Neural crest cell (in vitro differentiated cells): ENCODE results near the gene ENHO. TPM values are rescaled to one million over a fixed set of nuclear protein-coding genes. Genes with fewer than 3 reads are reported as not detected.
A peak's percentile ranks its signal among the peaks of the same experiment; 100 is the strongest.

Source experiments
- DNase-seq: peaks from one replicate; pipeline ENCODE4 v3.0.0; 2021; ENCODE audit warnings: low read depth, mixed read lengths, low spot score
- H3K27ac Mint-ChIP-seq: one replicate; pipeline ENCODE4 v1.8.0; 2021; ENCODE audit warnings: mild to moderate bottlenecking, mixed read lengths; ENCODE audit not compliant: unreplicated experiment
- H3K27me3 Mint-ChIP-seq: 2 replicates; pipeline ENCODE4 v1.8.0; 2021; ENCODE audit warnings: low read depth, mild to moderate bottlenecking, mixed read lengths
- H3K36me3 Mint-ChIP-seq: 2 replicates; pipeline ENCODE4 v1.8.0; 2021; ENCODE audit warnings: low read depth, mild to moderate bottlenecking, mixed read lengths
- H3K4me1 Mint-ChIP-seq: 2 replicates; pipeline ENCODE4 v1.8.0; 2021; ENCODE audit warnings: mixed read lengths
- H3K4me3 Mint-ChIP-seq: one replicate; pipeline ENCODE4 v1.8.0; 2021; ENCODE audit warnings: mild to moderate bottlenecking, mixed read lengths
- H3K9me3 Mint-ChIP-seq: 2 replicates; pipeline ENCODE4 v1.8.0; 2021; ENCODE audit warnings: mixed read lengths
- total RNA-seq: library from RNA; stranded (reverse); gene quantifications from 2 replicates; pipeline ENCODE4 v1.2.1, GENCODE V29; 2021
- TF ChIP-seq, protein P1 (sequence below): fragments of 200-600 bp; sonication (generic); conservative IDR thresholded peaks from 2 replicates; pipeline ENCODE4 v1.5.0; 2021; ENCODE audit warnings: antibody characterized with exemption, mild to moderate bottlenecking

ENHO gene
- total RNA-seq, 1 donor from 2014 or later: 13.2 TPM

DNA sequence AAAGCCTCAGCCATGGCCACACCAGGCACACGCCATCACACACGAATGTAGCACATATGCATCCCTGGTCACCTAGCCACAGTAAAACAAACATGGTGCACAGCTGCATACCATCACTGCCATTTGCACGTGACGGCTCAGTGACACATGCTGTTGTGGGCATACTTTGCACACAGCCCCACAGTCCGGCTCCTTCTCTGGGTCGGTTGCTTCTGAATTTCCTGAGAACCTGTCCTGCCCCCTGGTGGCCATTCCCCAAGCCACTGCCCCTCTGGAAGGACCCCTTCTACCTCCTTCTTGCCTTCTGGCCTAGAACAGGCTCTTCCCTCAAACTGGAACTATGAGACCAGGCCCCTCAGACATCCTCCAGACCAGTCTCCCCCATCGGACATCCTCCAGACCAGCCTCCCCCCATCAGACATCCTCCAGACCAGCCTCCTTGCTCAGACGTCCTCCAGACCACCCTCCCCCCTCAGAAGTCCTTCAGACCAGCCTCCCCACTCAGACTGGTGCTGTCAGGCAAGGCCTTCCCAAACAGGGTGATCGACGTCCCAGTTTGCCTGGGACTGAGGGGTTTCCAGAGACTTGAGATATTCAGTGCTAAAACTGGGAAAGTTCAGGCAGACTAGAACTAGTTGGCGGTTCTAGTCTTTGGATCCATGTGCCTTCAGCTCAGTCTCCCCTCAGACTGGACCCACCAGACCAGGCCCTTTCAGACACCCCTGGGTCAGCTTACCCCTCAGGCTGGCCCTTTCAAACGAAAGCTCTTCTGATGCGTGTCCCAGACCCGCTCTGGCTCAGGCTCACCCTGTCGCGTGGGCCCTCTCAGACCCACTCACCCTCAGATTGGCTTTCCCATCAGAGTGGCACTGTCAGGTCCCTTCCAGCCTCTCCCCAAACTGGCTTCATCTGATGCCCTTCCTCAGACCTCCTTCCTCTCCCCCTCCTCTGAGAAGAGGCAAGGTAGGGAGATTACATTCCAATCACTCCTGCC lies 24.3 kb upstream of the ENHO start:
- Mint-ChIP-seq H3K4me3 (peak overlapping the region; percentile 74), H3K4me1 (peaks cover 13% of the 10 kb centered on the region), H3K27me3 (peaks cover 23% of the 10 kb centered on the region), H3K36me3 (no peaks in the 10 kb centered on the region), H3K27ac (peak overlapping the region; percentile 84), H3K9me3 (no peaks in the 10 kb centered on the region)
- DNase-seq: peak; percentile 79
- TF ChIP-seq, protein P1, sequence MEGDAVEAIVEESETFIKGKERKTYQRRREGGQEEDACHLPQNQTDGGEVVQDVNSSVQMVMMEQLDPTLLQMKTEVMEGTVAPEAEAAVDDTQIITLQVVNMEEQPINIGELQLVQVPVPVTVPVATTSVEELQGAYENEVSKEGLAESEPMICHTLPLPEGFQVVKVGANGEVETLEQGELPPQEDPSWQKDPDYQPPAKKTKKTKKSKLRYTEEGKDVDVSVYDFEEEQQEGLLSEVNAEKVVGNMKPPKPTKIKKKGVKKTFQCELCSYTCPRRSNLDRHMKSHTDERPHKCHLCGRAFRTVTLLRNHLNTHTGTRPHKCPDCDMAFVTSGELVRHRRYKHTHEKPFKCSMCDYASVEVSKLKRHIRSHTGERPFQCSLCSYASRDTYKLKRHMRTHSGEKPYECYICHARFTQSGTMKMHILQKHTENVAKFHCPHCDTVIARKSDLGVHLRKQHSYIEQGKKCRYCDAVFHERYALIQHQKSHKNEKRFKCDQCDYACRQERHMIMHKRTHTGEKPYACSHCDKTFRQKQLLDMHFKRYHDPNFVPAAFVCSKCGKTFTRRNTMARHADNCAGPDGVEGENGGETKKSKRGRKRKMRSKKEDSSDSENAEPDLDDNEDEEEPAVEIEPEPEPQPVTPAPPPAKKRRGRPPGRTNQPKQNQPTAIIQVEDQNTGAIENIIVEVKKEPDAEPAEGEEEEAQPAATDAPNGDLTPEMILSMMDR: peak; percentile 77

DNA sequence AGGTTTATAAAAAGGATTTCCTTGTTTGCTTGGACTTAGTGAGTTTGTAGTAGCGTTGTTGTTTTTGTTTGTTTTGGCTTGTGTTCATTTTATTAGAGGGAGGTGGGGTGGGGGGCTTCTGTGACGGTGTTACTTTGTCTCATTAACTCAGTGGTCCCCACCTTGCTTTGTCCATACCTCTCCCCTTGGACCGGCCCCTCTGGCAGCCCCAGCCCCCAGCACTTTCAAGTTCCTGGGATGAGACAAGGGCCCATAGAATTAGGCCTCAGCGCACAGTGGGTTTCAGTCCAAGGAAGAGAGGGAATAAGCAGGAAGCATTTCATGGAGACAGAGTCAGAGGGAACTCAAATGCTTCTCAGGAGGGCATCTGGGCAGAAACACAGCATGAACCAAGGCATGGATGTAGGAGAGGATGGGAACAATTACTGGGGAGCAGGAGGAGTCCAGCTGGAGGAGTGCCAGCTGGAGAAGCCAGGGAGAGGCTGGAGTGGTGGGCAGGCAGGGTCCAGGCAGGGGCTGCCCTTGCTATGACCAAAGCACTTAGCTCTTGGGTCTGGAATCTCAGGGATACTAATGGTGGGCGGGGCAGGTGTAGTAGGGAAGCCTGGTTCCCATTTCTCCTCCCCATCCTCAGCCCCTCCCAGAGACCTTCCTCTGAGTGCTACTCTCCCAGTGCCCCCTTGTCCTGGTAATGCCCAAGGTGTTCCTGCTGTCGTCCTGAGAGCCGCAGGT lies 23.5 kb upstream of the ENHO start:
- Mint-ChIP-seq H3K27ac (no peak overlapping the region), H3K4me3 (no peak overlapping the region), H3K27me3 (peaks cover 25% of the 10 kb centered on the region), H3K4me1 (peaks cover 13% of the 10 kb centered on the region), H3K9me3 (no peaks in the 10 kb centered on the region), H3K36me3 (no peaks in the 10 kb centered on the region)
- DNase-seq: no peak
- TF ChIP-seq, protein P1: no peak

DNA sequence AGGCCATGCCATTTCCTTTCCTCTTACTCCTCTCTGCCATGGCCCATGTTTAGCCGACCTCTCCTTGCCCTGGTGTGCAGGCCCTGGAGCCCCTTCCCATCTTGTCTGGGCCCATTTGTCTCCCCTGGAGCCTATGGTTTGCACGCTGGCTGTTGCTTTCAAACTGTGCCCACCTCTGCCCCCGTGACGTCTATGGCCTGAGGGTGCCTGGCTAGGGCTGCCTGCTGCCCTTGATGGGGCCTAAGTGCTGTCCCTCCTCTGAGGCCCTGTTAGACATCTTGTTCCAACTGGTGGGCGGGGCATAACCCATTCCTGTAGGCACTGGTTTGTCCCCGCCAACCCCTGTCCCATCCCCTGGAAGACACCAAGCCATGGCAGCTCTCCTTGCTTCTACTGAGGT lies 22.7 kb upstream of the ENHO start:
- no peaks in the 10 kb centered on the region for H3K36me3 Mint-ChIP-seq
- no peak for DNase-seq
- H3K4me3 Mint-ChIP-seq: peak overlapping the region; percentile 2
- no peaks in the 10 kb centered on the region for H3K9me3 Mint-ChIP-seq
- peaks cover 25% of the 10 kb centered on the region for H3K27me3 Mint-ChIP-seq
- TF ChIP-seq, protein P1: no peak
- no peak overlapping the region for H3K27ac Mint-ChIP-seq
- peaks cover 13% of the 10 kb centered on the region for H3K4me1 Mint-ChIP-seq

DNA sequence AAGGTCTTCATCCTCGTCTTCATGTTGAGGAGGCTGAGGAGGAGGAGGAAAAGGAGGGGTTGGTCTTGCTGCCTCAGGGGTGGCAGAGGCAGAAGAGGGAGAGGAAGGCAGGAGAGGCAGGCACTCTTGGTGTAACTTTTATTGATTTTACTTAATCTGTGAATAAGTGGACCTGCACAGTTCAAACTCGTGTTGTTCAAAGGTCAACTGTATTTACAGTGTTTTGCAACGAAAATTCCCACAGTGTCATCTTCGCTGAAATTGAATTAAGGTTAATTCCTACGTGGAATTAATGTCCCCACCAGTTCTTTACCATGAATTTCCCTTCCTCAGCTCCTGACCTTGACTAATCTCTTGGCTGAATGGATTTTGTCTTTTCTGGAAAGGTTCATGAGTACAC lies 21.2 kb upstream of the ENHO start:
- H3K4me3 Mint-ChIP-seq: no peak overlapping the region
- no peaks in the 10 kb centered on the region for H3K9me3 Mint-ChIP-seq
- H3K4me1 Mint-ChIP-seq: peaks cover 13% of the 10 kb centered on the region
- H3K36me3 Mint-ChIP-seq: no peaks in the 10 kb centered on the region
- DNase-seq: no peak
- peaks cover 33% of the 10 kb centered on the region for H3K27me3 Mint-ChIP-seq
- TF ChIP-seq, protein P1: no peak
- no peak overlapping the region for H3K27ac Mint-ChIP-seq

DNA sequence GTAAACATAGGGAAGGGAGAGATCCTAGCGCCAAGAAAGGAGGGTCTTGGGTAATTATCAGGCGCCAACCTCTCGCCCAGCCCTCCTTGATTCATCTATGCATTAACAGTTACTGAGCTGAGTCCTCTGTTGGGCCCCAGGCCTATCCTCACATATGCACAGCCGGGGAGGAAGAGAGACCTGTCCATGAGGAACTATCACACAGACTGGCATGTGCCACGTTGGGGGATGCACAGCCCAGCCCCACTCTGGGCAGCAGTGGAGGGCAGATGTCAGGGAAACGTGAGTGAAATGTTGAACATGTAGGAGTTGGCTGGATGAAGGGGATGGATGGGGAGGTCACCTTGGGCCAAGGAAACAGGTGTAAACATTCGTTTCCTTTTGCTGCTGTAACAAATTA lies 18.8 kb upstream of the ENHO start:
- DNase-seq: no peak
- H3K9me3 Mint-ChIP-seq: no peaks in the 10 kb centered on the region
- no peaks in the 10 kb centered on the region for H3K36me3 Mint-ChIP-seq
- H3K27ac Mint-ChIP-seq: no peak overlapping the region
- H3K27me3 Mint-ChIP-seq: peaks cover 33% of the 10 kb centered on the region
- H3K4me1 Mint-ChIP-seq: peaks cover under 1% of the 10 kb centered on the region
- no peak overlapping the region for H3K4me3 Mint-ChIP-seq
- TF ChIP-seq, protein P1: no peak
